SK-N-SH treated with all-trans-retinoic acid at 6 μM for 48 hours (cell line): ENCODE results near the gene MOCS3.

Source experiments
- ARNTL ChIP-seq: fragments of 450-650 bp; formaldehyde crosslinking; IDR thresholded peaks from 2 replicates; pipeline ENCODE4 v1.5.0; 2020; ENCODE audit warnings: low read depth, mild to moderate bottlenecking, moderate library complexity, borderline replicate concordance
- PPARA ChIP-seq: fragments of 250-450 bp; sonication (Bioruptor Pico); IDR thresholded peaks from 2 replicates; pipeline ENCODE4 v1.5.0; 2020; ENCODE audit warnings: mild to moderate bottlenecking, borderline replicate concordance
- RARB ChIP-seq: fragments of 250-450 bp; sonication (Bioruptor Pico); IDR thresholded peaks from 2 replicates; pipeline ENCODE4 v1.8.0; 2021; ENCODE audit warnings: mild to moderate bottlenecking, moderate library complexity
- SNAI2 ChIP-seq: fragments of 250-450 bp; sonication (Bioruptor Pico); IDR thresholded peaks from 2 replicates; pipeline ENCODE4 v1.5.0; 2020; ENCODE audit warnings: mild to moderate bottlenecking, moderate library complexity
- TCF4 ChIP-seq: fragments of 250-450 bp; sonication (Bioruptor Pico); IDR thresholded peaks from 2 replicates; pipeline ENCODE4 v1.8.0; 2021; ENCODE audit warnings: mild to moderate bottlenecking, moderate library complexity, borderline replicate concordance
- TOX ChIP-seq: fragments of 250-450 bp; sonication (Bioruptor Pico); IDR thresholded peaks from 2 replicates; pipeline ENCODE4 v1.8.0; 2021; ENCODE audit warnings: mild to moderate bottlenecking, moderate library complexity, borderline replicate concordance
- ZC3H10 ChIP-seq: fragments of 250-450 bp; sonication (Bioruptor Pico); IDR thresholded peaks from 2 replicates; pipeline ENCODE4 v1.5.1; 2021; ENCODE audit warnings: mild to moderate bottlenecking, moderate library complexity
- ZFP3 ChIP-seq: fragments of 250-450 bp; sonication (Bioruptor Pico); IDR thresholded peaks from 2 replicates; pipeline ENCODE4 v1.5.0; 2020; ENCODE audit warnings: mild to moderate bottlenecking, moderate library complexity
- ZFP30 ChIP-seq: fragments of 450-650 bp; formaldehyde crosslinking; IDR thresholded peaks from 2 replicates; pipeline ENCODE4 v1.5.0; 2022; ENCODE audit warnings: mild to moderate bottlenecking, moderate library complexity
- ZNF8 ChIP-seq: fragments of 450-650 bp; formaldehyde crosslinking; IDR thresholded peaks from 2 replicates; pipeline ENCODE4 v1.5.0; 2020; ENCODE audit warnings: mild to moderate bottlenecking, moderate library complexity
- TF ChIP-seq, protein P1 (sequence below): fragments of 250-450 bp; sonication (Bioruptor Pico); IDR thresholded peaks from 2 replicates; pipeline ENCODE4 v1.8.0; 2020; ENCODE audit warnings: mild to moderate bottlenecking, moderate library complexity, borderline replicate concordance
- TF ChIP-seq, protein P2 (sequence below): fragments of 250-450 bp; sonication (Bioruptor Pico); IDR thresholded peaks from 2 replicates; pipeline ENCODE4 v1.5.1; 2021; ENCODE audit warnings: mild to moderate bottlenecking, moderate library complexity
- TF ChIP-seq, protein P3 (sequence below): fragments of 250-450 bp; sonication (Bioruptor Pico); IDR thresholded peaks from 2 replicates; pipeline ENCODE4 v1.5.0; 2020; ENCODE audit warnings: mild to moderate bottlenecking, moderate library complexity

DNA sequence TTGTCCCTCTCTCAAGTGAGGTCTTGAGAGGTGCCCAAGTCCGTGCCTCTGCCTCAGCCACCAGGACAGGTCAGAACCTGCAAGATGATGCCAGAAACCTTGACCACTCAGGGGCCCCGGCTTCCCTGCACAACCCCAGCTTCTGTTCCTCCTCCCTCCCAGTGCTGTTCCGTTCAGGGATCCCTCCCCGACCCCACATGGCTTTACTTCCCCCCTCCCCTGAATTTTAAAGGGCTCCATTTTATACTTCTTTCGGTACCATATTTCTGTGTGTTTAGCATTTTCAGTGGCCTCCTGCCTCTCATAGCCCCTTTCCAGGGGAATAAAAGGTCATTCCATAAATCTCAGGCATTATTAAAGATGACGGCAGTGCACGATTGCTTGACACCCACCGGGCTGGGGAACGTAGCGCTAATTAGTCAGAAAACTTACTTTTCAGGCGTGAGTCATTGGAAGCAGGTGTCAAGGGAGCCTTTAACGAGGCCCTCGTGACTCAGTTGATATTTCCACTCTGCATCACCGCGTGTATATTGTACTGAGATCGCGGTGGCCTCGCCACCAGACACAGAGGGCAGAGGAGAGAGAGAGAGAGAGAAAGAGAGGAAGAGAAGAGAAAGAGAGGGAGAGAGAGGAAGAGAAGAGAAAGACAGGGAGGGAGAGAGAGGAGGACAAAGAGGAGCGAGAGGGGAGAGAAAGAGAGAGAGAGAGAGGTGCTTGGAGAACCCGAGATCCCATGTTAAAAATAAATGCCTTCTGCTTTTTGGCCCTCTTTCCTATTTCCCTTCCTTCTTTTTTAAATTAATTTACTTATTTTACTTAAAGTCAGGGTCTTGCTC, 43.0 kb downstream of the MOCS3 start:
- TF ChIP-seq ZNF8 (CRISPR knock-in tag) (no peak), PPARA (CRISPR knock-in tag) (no peak), ZC3H10 (CRISPR knock-in tag) (no peak), ARNTL (CRISPR knock-in tag) (no peak), TOX (no peak), RARB (no peak), ZFP3 (CRISPR knock-in tag) (no peak), SNAI2 (CRISPR knock-in tag) (no peak), TCF4 (CRISPR knock-in tag) (no peak), ZFP30 (CRISPR knock-in tag) (no peak)
- TF ChIP-seq, protein P1, sequence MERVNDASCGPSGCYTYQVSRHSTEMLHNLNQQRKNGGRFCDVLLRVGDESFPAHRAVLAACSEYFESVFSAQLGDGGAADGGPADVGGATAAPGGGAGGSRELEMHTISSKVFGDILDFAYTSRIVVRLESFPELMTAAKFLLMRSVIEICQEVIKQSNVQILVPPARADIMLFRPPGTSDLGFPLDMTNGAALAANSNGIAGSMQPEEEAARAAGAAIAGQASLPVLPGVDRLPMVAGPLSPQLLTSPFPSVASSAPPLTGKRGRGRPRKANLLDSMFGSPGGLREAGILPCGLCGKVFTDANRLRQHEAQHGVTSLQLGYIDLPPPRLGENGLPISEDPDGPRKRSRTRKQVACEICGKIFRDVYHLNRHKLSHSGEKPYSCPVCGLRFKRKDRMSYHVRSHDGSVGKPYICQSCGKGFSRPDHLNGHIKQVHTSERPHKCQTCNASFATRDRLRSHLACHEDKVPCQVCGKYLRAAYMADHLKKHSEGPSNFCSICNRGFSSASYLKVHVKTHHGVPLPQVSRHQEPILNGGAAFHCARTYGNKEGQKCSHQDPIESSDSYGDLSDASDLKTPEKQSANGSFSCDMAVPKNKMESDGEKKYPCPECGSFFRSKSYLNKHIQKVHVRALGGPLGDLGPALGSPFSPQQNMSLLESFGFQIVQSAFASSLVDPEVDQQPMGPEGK: no peak
- TF ChIP-seq, protein P2, sequence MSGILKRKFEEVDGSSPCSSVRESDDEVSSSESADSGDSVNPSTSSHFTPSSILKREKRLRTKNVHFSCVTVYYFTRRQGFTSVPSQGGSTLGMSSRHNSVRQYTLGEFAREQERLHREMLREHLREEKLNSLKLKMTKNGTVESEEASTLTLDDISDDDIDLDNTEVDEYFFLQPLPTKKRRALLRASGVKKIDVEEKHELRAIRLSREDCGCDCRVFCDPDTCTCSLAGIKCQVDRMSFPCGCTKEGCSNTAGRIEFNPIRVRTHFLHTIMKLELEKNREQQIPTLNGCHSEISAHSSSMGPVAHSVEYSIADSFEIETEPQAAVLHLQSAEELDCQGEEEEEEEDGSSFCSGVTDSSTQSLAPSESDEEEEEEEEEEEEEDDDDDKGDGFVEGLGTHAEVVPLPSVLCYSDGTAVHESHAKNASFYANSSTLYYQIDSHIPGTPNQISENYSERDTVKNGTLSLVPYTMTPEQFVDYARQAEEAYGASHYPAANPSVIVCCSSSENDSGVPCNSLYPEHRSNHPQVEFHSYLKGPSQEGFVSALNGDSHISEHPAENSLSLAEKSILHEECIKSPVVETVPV (CRISPR knock-in tag): no peak
- TF ChIP-seq, protein P3, sequence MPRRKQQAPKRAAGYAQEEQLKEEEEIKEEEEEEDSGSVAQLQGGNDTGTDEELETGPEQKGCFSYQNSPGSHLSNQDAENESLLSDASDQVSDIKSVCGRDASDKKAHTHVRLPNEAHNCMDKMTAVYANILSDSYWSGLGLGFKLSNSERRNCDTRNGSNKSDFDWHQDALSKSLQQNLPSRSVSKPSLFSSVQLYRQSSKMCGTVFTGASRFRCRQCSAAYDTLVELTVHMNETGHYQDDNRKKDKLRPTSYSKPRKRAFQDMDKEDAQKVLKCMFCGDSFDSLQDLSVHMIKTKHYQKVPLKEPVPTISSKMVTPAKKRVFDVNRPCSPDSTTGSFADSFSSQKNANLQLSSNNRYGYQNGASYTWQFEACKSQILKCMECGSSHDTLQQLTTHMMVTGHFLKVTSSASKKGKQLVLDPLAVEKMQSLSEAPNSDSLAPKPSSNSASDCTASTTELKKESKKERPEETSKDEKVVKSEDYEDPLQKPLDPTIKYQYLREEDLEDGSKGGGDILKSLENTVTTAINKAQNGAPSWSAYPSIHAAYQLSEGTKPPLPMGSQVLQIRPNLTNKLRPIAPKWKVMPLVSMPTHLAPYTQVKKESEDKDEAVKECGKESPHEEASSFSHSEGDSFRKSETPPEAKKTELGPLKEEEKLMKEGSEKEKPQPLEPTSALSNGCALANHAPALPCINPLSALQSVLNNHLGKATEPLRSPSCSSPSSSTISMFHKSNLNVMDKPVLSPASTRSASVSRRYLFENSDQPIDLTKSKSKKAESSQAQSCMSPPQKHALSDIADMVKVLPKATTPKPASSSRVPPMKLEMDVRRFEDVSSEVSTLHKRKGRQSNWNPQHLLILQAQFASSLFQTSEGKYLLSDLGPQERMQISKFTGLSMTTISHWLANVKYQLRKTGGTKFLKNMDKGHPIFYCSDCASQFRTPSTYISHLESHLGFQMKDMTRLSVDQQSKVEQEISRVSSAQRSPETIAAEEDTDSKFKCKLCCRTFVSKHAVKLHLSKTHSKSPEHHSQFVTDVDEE (CRISPR knock-in tag): no peak
